HL-60 (cell line): ENCODE measurements around the gene KLK11.

Experiments used
- DNase-seq, 2 experiments: peaks; one replicate each; pipeline ENCODE4 v3.0.0-alpha.2; 2010 to 2020; ENCODE audit warnings: low read depth in 1 of 2, low spot score in 1 of 2
- H3K27ac ChIP-seq: fragments of 250-450 bp; sonication (Bioruptor Pico); replicated peaks from 2 replicates; pipeline ENCODE4 v1.5.1; 2020; ENCODE audit warnings: mild to moderate bottlenecking, moderate library complexity
- H3K27me3 ChIP-seq: fragments of 250-450 bp; sonication (Bioruptor Pico); 2 replicates; pipeline ENCODE4 v1.5.1; 2021; ENCODE audit warnings: mild to moderate bottlenecking, moderate library complexity; ENCODE audit not compliant: insufficient read depth, poor library complexity, severe bottlenecking
- H3K4me3 ChIP-seq: replicated peaks from 2 replicates; pipeline ENCODE4 v1.5.1; 2011; ENCODE audit warnings: mild to moderate bottlenecking, control low read depth, low read length; ENCODE audit not compliant: insufficient read depth
- GABPA ChIP-seq: IDR thresholded peaks from 2 replicates; pipeline ENCODE4 v1.6.1; 2012; ENCODE audit warnings: low read depth
- POLR2AphosphoS5 ChIP-seq: IDR thresholded peaks from 2 replicates; pipeline ENCODE4 v1.6.1; 2012; ENCODE audit warnings: low read depth
- SPI1 ChIP-seq: IDR thresholded peaks from 2 replicates; pipeline ENCODE4 v1.6.1; 2012; ENCODE audit warnings: low read depth, mild to moderate bottlenecking, borderline replicate concordance
- TF ChIP-seq, protein P1 (sequence below): IDR thresholded peaks from one replicate; pipeline ENCODE4 v1.5.1; 2011; ENCODE audit warnings: low read length, control low read depth, inconsistent platforms; ENCODE audit not compliant: insufficient read depth
- TF ChIP-seq, protein P2 (sequence below): IDR thresholded peaks from 2 replicates; pipeline ENCODE4 v1.6.1; 2012; ENCODE audit warnings: low read depth; ENCODE audit not compliant: insufficient replicate concordance

The KLK11 gene

DNA sequence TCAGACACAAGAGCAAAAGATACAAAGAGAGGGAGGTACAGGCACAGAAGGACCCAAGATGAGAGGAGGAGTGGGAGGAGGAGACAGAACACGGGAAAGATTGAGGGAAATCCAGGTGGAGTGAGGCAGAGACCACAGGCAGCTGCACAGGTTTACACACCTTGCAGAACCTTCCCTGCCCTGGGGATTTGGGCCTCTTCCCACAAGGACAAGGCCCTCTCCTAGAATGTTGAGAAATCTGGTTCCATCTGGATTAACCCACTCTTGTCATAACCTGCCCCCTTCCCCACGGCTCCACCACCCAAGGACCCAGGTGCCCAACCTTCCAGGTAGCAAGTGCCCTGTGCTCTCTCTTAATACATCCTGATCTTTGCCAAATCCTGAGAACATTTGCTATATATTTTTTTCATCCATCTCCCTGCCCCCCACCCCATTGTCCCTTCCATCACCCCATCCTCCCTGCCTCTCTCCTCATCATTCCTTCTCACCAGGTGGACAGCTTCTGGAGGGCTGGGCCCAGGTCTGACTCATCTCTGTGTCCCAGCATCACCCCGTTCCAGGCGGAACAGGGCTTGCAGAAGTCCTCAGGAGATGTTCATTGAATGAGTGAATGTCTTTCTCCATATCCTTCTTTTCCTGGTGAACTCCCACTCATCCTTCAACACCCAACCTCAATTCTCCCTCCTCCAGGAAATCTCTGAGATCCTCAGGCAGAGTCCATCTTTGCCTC is 16.2 kb downstream of the KLK11 start:
- H3K4me3 ChIP-seq, result no peak overlapping the region
- DNase-seq, result no peak
- TF ChIP-seq, protein P1, sequence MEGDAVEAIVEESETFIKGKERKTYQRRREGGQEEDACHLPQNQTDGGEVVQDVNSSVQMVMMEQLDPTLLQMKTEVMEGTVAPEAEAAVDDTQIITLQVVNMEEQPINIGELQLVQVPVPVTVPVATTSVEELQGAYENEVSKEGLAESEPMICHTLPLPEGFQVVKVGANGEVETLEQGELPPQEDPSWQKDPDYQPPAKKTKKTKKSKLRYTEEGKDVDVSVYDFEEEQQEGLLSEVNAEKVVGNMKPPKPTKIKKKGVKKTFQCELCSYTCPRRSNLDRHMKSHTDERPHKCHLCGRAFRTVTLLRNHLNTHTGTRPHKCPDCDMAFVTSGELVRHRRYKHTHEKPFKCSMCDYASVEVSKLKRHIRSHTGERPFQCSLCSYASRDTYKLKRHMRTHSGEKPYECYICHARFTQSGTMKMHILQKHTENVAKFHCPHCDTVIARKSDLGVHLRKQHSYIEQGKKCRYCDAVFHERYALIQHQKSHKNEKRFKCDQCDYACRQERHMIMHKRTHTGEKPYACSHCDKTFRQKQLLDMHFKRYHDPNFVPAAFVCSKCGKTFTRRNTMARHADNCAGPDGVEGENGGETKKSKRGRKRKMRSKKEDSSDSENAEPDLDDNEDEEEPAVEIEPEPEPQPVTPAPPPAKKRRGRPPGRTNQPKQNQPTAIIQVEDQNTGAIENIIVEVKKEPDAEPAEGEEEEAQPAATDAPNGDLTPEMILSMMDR, result no peak
- no peak for TF ChIP-seq GABPA
- TF ChIP-seq, protein P2, sequence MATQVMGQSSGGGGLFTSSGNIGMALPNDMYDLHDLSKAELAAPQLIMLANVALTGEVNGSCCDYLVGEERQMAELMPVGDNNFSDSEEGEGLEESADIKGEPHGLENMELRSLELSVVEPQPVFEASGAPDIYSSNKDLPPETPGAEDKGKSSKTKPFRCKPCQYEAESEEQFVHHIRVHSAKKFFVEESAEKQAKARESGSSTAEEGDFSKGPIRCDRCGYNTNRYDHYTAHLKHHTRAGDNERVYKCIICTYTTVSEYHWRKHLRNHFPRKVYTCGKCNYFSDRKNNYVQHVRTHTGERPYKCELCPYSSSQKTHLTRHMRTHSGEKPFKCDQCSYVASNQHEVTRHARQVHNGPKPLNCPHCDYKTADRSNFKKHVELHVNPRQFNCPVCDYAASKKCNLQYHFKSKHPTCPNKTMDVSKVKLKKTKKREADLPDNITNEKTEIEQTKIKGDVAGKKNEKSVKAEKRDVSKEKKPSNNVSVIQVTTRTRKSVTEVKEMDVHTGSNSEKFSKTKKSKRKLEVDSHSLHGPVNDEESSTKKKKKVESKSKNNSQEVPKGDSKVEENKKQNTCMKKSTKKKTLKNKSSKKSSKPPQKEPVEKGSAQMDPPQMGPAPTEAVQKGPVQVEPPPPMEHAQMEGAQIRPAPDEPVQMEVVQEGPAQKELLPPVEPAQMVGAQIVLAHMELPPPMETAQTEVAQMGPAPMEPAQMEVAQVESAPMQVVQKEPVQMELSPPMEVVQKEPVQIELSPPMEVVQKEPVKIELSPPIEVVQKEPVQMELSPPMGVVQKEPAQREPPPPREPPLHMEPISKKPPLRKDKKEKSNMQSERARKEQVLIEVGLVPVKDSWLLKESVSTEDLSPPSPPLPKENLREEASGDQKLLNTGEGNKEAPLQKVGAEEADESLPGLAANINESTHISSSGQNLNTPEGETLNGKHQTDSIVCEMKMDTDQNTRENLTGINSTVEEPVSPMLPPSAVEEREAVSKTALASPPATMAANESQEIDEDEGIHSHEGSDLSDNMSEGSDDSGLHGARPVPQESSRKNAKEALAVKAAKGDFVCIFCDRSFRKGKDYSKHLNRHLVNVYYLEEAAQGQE, result no peak
- TF ChIP-seq POLR2AphosphoS5, result no peak
- no peak for TF ChIP-seq SPI1
- H3K27me3 ChIP-seq, result no peaks in the 10 kb centered on the region
- no peak overlapping the region for H3K27ac ChIP-seq

DNA sequence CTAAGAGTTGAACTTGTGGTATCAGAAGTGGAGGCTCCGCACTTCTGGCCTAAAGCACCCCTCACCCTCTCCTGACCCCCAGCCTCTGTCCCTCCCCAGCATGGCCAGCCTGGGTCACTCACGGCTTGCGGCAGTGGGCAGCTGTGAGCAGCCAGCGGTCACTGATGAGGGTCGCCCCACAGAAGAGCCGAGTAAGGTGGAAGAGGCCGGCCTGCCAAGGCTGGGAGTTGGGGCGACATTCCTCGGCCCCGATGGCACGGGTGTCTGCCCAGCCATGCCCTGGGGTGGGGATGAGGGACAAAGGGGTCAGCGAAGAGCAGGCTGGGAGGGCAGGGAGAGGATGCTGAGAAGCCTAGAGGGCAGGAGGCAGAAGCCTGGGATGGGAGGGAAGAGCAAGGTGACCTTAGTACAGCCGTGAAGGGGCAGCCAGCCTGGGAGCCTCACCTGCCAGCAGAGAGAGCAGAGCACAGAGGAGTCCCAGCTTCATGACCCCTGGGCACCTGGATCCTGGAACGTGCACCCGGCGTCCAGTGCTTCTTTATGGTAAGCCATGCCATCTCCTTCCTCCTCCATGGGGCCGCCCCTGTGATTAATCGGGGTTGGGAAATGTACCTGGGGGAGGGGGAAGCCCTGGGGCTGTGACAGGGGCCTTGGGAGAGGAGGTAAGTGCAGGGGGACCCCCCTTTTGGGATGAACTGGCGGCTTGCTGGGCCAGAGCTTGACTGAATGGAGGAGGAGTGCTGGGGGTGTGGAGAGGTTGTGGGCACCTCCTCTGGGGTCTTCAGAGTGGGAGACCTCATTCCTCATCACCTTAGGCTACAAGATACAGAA is 17.1 kb downstream of the KLK11 start:
- no peak overlapping the region for H3K4me3 ChIP-seq
- TF ChIP-seq, protein P2, result no peak
- TF ChIP-seq, protein P1, result no peak
- no peak for TF ChIP-seq POLR2AphosphoS5
- no peak for TF ChIP-seq GABPA
- no peak for TF ChIP-seq SPI1
- DNase-seq, result no peak
- no peak overlapping the region for H3K27ac ChIP-seq
- no peaks in the 10 kb centered on the region for H3K27me3 ChIP-seq

DNA sequence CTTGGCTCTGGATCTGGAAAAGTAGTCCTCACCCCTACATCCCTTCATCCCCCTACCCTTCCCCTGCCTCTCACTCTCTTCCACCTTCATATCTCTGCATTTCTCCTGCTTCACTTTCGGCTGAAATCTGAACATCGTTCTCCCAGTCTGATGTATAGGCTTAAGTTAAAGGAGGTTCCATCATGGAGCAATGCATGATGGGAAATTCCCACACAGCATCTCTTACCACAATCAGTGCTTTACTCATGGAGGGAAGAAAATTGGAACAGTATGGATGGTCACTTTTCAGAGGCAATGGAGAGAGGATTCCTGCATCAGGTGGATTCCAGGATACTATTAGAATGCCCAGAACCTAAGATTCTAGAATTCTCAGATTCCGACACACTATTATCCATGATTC is 18.9 kb downstream of the KLK11 start:
- Histone ChIP-seq H3K27ac (no peak overlapping the region), H3K27me3 (peaks cover 1% of the 10 kb centered on the region), H3K4me3 (no peak overlapping the region)
- DNase-seq, result no peak
- TF ChIP-seq GABPA (no peak), POLR2AphosphoS5 (no peak), SPI1 (no peak)
- TF ChIP-seq, protein P2, result no peak
- TF ChIP-seq, protein P1, result no peak
